Choroid plexus epithelial cell (primary cell): ENCODE measurements around the gene RPL7A.
A peak's percentile ranks its signal among the peaks of the same experiment; 100 is the strongest.
"Not testable (repeated sequence)": the region's sequence is repeated elsewhere in the genome, so short reads cannot be mapped to it uniquely, and the experiment has no call there.

Experiments used
- DNase-seq: peaks from one replicate; pipeline ENCODE4 v3.0.0-alpha.2; 2010; ENCODE audit warnings: low read depth
- H3K4me3 ChIP-seq: 2 replicates; pipeline ENCODE4 v1.5.1; 2011; ENCODE audit warnings: low read depth, mild to moderate bottlenecking, control low read depth, low read length, moderate library complexity
- TF ChIP-seq, protein P1 (sequence below): conservative IDR thresholded peaks from 2 replicates; pipeline ENCODE4 v1.5.1; 2011; ENCODE audit warnings: low read depth, mild to moderate bottlenecking, control low read depth, inconsistent platforms, low read length, moderate library complexity

RPL7A gene

DNA sequence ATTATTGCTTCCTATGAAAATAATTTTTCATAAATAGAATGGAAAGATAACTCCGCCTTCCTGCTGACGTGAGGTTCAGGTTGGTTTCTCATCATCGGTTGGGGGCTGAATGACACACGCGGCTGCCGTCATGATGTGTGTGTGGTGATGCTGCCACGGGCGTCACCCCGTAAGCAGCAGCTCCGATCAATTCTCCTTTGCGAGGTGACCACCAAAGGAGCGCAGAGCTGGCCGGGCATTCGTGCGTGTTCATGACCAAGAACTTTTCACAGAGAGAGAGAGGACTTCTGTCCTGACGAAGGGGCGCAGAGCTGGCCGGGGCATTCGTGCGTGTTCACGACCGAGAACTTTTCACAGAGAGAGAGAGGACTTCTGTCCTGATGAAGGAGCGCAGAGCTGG lies 42.3 kb upstream of the RPL7A start:
- no peak overlapping the region for H3K4me3 ChIP-seq
- TF ChIP-seq, protein P1, sequence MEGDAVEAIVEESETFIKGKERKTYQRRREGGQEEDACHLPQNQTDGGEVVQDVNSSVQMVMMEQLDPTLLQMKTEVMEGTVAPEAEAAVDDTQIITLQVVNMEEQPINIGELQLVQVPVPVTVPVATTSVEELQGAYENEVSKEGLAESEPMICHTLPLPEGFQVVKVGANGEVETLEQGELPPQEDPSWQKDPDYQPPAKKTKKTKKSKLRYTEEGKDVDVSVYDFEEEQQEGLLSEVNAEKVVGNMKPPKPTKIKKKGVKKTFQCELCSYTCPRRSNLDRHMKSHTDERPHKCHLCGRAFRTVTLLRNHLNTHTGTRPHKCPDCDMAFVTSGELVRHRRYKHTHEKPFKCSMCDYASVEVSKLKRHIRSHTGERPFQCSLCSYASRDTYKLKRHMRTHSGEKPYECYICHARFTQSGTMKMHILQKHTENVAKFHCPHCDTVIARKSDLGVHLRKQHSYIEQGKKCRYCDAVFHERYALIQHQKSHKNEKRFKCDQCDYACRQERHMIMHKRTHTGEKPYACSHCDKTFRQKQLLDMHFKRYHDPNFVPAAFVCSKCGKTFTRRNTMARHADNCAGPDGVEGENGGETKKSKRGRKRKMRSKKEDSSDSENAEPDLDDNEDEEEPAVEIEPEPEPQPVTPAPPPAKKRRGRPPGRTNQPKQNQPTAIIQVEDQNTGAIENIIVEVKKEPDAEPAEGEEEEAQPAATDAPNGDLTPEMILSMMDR: no peak
- no peak for DNase-seq

DNA sequence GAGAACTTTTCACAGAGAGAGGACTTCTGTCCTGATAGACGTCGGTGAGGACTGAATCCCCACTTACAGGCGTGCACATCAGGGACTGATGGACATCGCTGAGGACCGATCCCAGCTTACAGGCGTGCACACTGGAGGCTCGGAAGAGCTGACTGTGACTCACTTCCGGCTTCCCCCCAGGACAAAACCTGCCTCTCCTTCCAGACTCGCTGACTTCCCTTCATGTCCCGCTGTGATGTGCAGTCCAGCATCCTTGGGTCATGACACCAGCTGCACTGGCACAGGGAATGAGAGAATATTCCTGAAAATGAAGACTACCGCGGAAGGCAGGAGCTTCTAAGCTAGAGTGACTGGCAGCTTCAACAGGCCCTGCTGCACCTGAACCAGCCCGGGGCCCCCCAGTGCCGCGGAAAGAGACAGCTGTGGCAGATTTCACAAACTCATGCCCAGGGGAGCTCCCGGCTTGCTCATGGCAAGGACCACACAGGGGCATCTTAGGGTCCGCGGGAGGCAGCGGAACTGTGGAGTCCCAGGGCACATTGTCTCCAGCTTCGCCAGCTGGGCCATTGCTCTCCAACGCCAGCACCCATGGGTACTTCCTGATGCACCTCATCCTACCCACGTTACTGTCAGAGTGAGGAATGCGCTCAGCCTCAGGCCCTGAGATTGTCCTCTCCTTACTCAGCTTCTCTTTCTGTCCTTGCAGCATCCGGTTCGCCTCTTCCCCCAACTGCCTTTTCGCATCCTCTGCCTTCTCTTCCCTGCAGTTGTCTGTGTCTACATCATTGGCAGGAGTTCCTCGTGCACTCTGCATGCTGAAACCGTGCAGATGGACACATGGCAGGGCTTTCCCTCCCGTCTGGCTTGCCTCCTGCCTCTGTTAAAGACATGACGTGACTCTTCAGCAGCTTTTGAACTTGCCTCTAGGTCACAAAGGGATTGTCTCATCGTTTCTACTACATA lies 41.5 kb upstream of the RPL7A start:
- TF ChIP-seq, protein P1: no peak
- peak; percentile 28 for DNase-seq
- H3K4me3 ChIP-seq: no peak overlapping the region

DNA sequence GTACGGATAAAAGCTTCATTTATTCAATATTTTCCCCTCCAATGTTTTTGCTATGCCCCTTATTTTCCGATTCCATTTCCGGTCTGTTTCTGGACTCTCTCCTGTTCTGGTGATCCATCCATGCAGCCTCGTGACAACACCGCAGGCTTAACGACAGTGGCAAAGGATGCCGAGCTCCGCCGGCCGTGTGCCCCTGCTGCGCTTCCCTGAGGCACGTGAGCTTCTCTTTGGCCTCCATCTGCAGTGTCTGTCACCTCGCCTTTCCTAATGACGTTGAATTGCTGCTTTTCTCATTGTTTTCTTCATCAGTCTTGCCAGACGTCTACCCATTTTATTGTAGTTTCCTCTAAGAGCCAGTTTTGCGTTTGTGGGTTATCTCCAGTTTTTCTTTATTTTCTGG lies 40.7 kb upstream of the RPL7A start:
- no peak for DNase-seq
- TF ChIP-seq, protein P1: no peak
- H3K4me3 ChIP-seq: no peak overlapping the region

DNA sequence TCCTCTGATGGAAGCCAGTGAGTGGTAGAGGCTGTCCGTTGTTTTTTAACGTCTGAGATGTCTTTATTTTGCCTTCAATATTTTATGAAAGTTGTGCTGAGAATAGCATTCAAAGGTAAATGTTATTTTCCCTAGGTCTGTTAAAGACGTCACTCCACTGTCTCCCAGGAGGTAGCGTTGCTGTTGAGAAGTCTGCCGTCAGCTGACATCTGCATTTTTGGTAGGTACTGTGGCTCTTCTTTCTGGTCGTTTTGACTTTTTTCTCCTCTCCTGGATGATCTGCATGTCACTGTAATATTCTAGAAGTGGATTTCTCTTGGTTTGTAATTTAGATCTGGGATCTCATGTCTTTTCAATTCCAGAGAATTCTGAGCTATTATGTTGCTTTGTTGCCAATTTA lies 38.4 kb upstream of the RPL7A start:
- TF ChIP-seq, protein P1: no peak
- no peak for DNase-seq
- H3K4me3 ChIP-seq: no peak overlapping the region

DNA sequence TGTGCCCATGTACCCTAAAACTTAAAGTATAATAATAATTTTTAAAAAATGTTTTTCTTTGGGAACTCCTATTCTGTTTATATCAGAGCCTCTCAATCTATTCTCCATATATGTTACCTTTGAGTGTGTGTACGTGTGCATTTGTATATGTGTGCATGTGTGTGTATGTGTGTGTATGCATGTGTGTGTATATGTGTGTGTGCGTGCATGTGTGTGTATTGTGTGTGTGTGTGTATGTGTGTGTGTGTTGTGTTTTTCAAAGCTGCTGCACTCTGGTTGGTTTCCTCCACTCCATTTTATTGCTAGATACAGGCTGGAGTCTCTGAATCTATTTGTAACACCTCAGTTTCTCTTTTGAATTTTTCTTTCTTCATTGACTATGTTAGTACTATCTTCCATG lies 32.0 kb upstream of the RPL7A start:
- H3K4me3 ChIP-seq: no peak overlapping the region
- no peak for DNase-seq
- TF ChIP-seq, protein P1: no peak

DNA sequence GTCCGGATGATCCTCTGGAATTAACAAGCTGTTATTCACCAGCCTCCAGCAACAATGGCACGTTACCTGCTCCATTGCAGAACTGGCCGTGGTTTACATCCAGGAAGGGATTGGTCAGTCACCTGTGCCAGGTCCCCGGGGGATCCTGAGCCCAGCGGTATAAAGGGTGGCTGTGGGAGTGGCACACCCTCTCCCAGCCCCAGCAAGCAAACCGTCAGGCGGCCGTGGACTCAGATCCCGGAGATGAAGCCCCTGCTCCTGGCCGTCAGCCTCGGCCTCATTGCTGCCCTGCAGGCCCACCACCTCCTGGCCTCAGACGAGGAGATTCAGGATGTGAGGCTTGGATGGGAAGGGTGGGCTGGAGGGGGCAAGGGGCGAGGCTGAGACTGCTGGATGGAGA lies 30.5 kb upstream of the RPL7A start:
- H3K4me3 ChIP-seq, DNase-seq: not testable (repeated sequence)

DNA sequence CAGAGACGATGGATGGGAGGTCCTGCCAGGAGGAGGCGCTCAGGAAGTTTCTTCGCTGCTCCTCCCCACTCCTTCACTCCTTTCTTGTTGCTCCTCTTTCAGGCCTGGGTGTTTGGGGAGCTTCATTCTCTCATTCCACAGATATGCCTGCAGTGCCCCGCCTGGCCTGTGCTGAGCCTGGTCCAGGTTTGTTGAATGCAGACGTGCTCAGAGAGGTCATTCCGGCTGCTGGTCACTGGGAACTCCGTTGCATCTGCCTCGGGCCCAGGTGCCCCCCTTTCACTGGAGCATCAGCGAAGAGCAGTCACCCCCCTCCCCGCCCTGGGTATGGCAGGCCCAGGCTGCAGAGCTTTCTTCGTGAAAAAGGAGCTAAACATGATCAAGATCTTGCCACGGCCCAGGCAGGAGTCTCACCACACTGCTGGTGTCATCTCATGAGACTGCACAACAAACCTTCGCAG lies 27.6 kb upstream of the RPL7A start:
- H3K4me3 ChIP-seq: no peak overlapping the region
- DNase-seq: no peak
- TF ChIP-seq, protein P1: no peak
